GM12874 (cell line): Measurements from ENCODE around the gene ADGRV1.

Experiments used
- CTCF ChIP-seq: IDR thresholded peaks from 2 replicates; pipeline ENCODE4 v1.5.1; 2011; ENCODE audit warnings: low read depth, mild to moderate bottlenecking, control low read depth, low read length, moderate library complexity; ENCODE audit not compliant: insufficient read depth

ADGRV1 gene

GRCh38 chr5:90888511-90889324 is 330.1 kb downstream of the ADGRV1 start:
- TF ChIP-seq CTCF = no peak

GRCh38 chr5:90889325-90889600 is 330.7 kb downstream of the ADGRV1 start:
- TF ChIP-seq CTCF = no peak

GRCh38 chr5:90890180-90890579 is 331.6 kb downstream of the ADGRV1 start:
- TF ChIP-seq CTCF = no peak

- no peak for TF ChIP-seq CTCF
Observed at GRCh38 chr5:90894866-90895420, 336.3 kb downstream of the ADGRV1 start.

- TF ChIP-seq CTCF = no peak
Observed at GRCh38 chr5:90897618-90898017, 339.0 kb downstream of the ADGRV1 start.

- TF ChIP-seq CTCF = no peak
Observed at GRCh38 chr5:90898326-90899013, 339.9 kb downstream of the ADGRV1 start.

- TF ChIP-seq CTCF = no peak
Observed at GRCh38 chr5:90899014-90899604, 340.5 kb downstream of the ADGRV1 start.
